Hematopoietic multipotent progenitor cell treated with erythropoietin and hydrocortisone succinate and interleukin-3 and kit ligand, for 8 days (in vitro differentiated cells): ENCODE results near the gene IQGAP3.

ENCODE experiments used
- DNase-seq: peaks from one replicate; pipeline ENCODE4 v3.0.0-alpha.2; 2015

Gene IQGAP3

DNA sequence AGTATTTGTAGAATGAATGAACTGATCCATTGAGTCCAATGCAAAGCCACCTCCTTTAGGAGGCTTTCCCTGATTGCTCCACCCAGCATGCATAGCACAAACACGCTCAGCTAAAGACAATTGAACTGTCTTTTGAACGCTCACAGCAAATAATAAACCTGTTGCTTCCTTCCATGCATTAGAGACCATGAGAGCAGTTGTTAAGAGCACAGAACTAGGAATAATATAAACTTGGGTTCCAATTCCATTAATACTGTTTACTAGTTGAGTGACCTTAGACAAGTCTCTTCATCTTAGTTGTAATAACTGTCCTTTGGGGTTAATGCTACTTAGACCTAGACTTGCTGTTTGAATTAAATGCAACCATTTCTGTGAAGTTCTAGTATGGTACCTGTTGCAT lies 65.9 kb downstream of the IQGAP3 start:
- DNase-seq = no peak

DNA sequence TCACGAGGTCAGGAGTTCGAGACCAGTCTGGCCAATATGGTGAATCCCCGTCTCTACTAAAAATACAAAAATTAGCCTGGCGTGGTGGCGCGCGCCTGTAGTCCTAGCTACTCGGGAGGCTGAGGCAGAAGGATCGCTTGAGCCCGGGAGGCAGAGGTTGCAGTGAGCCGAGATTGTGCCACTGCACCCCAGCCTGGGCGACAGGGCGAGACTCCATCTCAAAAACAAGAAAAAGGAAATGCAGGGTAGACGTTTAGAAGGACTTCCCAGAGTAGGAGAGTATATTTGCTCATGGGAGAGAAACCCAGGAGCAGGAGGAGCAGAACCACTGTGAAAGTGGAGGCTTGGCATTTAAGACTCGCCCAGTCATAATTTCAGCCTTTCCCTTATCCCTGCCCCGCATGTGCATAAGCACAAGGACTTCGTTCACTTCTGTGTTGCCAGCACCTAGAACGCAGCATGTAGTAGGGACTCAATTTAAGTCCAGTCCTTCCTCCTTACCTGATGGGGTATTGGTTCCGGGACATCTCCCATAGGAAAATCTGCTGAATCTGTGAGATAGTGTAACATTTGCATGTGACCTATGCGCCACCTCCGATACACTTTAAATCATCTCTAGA lies 66.6 kb downstream of the IQGAP3 start:
- no peak for DNase-seq

DNA sequence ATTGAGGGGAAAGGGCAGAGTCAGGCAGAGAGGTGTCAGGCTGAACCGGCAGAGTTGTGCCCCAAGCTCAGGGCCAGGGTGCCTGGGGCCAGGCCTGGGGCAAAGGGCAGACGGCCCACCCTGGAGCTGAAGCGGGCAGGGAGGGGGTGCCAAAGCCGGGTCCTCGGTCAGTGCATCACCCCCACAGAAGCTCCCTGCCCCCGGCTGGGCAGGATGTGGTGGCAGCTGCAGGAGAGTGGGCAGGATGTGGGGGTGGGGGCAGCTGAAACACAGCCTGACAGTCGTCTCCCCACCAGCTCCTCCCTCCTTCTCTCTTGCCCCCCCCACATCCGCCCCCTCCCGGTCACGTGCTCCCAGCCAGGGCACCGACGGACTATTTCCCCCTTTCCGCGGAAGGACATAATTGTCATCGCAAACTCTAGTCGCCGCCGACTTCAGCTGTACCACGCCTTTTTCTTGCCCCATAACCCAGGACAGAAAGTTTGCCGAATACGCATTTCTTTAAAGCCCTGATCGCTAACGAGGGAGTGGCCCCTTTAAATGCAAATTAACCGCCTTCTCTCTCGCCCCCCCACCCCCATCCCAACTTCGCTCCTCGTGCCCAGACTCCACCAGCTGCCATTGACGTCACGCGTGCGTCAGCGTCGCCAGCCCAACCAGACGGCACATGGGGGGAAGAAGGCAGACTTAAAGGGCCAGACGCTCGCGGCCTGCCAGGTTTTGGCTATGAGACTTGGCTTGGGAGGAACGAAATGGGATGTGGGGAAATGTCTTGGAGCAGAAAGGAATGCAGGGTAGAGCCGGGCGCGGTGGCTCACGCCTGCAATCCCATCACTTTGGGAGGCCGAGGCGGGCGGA lies 67.3 kb downstream of the IQGAP3 start:
- peak; percentile 97 for DNase-seq

DNA sequence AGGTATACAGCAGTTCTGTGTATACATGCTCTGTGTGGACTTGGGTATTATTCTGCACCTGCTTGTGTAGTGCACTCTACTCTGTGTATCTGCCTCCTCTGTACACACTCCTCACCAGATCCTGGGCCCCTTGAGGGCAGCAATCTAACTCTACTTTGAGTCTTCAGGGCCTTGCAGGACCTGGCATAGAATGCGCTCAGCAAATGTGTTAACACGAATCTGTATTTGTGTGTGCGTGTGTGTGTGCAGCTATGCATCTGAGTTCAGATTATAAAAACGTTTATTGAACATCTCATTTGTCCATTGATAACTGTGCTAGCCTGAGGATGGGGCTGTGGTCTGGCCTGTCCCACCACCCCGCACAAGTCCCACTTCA lies 67.9 kb downstream of the IQGAP3 start:
- peak; percentile 43 for DNase-seq

DNA sequence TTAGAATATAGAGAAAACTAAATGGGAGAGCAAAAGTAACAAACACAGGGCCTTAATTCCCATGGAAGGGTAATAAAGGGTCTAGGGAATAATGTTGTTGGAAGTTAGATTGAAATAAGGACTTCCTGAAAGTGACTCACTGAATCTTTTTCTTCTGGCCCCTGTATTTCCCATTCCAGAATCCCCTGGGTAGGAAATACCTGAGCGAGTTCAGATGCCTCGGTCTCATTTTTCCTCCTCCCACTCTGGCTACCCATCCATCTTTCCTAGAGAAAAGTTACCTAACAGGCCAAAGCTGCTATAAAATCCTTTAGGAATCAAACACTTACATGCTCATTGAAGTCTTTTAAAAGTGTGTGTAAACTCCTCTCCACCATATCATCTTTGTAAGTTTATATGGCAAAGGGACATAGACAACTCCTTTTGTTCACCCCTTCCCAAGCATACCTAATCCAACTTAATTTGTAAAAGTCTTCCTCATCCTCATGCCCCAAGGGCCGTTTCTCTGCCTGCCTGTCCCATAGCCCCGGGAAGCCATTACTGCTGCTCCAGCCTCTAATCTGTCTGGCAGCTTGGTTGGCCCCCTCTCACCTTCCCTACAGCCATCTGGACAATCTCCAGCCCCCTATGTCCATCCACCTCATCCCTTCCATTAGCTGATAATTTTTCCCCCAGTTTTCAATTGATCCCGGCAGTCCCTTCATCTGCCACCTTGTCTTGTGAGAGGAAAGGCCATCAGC lies 68.5 kb downstream of the IQGAP3 start:
- DNase-seq = no peak

GRCh38 chr1:156502894-156503697 lies 69.3 kb downstream of the IQGAP3 start:
- peak; percentile 60 for DNase-seq

DNA sequence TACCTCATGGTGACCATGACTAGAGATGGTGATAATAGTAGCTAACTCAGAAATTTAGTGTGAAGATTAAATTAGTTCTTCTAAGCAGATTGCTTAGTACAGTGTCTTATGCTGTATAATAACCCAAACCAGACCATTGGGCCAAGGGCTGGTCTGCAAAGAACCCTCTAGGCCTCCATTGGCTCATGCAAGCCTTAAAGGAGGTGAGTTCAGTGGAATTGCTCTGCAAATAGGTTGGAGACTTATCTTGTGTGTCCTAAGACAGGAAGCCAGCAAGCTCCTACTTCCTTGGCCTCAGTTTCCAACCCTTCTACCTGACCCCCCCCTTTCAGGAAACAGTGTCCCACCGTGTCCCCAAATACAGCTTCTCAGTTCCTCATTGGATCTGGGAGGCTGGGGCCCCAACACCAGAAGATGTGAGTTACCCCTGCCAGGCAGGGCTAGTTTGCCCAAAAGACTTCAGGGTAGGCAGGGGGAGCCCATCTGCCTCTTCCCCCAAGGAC lies 69.9 kb downstream of the IQGAP3 start:
- peak; percentile 22 for DNase-seq

DNA sequence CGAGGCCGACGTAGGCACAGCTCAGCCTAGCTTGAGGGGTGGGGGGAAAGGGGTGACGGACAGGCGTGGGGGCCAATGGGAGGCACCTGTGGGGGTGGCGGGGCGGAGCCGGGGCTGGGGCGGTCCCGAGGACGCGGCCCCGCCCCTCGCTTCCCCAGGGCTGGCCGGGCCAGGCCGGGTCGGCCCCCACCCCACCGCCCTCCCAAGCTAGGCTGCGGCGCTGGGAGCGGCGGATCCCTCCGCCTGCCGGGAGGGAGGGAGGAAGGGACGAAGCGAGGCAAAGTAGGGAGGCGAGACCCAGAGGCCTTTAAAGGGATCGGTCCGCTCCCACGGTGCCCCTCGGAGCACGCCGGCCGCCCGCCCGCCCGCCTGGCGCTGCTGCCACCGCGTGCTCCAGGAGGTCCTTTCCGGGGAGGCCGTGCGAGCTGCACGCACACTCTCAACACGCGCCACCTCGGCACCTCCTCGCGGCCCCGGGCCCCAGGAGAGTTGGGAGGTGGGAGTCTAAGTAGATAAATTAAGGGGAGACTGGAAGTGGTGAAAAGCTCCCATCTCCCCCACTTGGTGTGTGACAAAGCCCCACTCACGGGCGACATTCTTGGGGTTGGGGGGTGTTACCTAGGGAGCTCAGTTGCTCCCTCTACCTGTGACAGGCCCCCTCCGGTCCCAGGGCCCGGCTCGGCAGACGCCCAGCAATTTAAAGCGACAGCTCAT lies 71.4 kb downstream of the IQGAP3 start:
- DNase-seq = peak; percentile 94

DNA sequence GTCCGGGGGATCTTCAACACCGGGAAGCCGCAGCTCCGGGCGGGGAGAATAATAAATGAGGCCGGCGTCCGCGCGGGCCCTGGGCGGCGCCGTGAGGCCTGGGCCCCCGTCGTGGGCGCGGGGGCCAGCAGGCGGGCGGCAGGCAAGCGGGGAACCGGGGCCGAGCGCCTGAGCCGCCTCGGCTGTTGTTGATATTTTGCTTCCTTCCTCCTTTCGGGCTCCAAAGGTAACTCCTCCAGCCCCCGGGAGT lies 71.9 kb downstream of the IQGAP3 start, which contains the start of gene MEF2D:
MEF2D (minus strand) TSS at position 233 of the 250 bp plus-strand sequence. CDS start 17,483 bp downstream, outside the sequence.
- DNase-seq = no peak

- peak; percentile 16 for DNase-seq
Observed at GRCh38 chr1:156499842-156500542, 72.4 kb downstream of the IQGAP3 start.

GRCh38 chr1:156499194-156499841 lies 73.0 kb downstream of the IQGAP3 start:
- no peak for DNase-seq

GRCh38 chr1:156498432-156499193 lies 73.8 kb downstream of the IQGAP3 start:
- no peak for DNase-seq

DNA sequence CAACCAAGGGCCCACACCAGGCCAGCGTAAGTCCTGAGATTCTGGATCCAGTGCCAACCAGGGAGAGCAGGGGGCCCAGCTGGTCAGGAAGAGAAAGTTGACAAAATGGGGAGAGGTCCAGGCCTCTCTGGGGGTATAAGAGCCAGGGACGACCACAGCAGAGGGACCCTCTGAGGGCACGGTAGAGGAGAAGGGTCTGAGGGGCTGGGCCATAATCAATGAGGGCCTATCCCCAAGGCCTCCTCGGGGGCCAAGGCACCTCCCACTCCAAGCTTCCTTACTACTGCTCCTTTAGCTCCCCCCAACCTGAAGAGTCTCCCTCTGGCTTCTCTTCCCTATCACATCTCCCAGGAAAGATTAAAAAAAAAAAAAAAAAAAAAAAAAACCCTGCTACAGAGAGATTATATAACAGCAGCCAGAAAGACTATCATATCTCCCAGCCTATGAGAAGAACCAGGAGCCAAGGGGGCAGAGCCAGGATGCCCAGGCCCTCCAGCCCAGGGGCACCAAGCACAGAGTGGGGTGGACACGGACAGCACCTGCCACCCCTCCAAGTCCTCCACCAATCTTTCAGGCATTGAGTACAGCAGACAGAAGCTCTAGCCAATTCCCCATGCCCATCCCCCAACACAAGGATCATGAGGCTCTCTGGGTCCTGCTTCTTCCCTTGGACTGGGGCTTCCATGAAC lies 74.5 kb downstream of the IQGAP3 start:
- peak; percentile 24 for DNase-seq

DNA sequence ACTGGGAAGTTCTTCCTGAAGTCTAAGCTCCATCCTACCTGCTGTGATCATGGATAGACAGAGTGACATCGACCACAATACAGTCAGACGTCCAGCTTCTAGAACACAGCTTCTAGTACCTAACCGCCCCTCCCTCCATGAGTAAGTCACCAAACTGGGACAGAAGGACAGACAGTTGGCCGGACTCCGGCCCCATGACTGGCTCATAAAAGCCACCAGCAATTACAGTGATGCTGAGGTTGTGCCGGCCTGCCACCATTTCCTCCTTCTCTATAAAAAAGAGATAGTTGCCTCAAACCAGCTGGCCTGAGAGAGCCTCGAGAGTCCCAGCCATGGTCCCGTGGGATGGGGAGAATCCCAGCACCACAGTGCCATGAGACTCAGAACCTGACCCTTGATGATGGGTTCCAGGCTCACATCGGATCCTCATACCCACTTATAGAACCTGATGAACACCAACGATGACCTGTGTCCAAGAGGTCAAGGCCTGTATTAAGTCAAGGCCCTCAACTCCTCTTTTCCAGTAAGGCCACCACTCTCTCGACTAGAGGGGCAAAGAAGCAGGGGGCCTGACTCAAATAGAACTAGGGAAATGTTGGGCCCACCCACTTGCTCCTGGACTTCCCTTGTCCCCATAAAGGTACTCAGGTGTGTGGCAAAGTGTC lies 75.2 kb downstream of the IQGAP3 start:
- no peak for DNase-seq

GRCh38 chr1:156496211-156496761 lies 76.1 kb downstream of the IQGAP3 start:
- no peak for DNase-seq

- DNase-seq = no peak
Observed at GRCh38 chr1:156495401-156496140, 76.8 kb downstream of the IQGAP3 start.

GRCh38 chr1:156494309-156494895 lies 78.0 kb downstream of the IQGAP3 start:
- DNase-seq = no peak

- DNase-seq = no peak
Observed at GRCh38 chr1:156493742-156494141, 78.6 kb downstream of the IQGAP3 start.
